HCT116 (cell line): Measurements from ENCODE around the gene STK39.

ENCODE experiments used
- ATF3 ChIP-seq: IDR thresholded peaks from 2 replicates; pipeline ENCODE4 v1.6.1; 2012
- CBX3 ChIP-seq: IDR thresholded peaks from 2 replicates; pipeline ENCODE4 v1.6.1; 2012; ENCODE audit warnings: low read depth
- CTCF ChIP-seq, 3 experiments: fragments of 200-600 bp in 1 of 3; sonication (generic) in 1 of 3; IDR thresholded peaks in 2 of 3; conservative IDR thresholded peaks in 1 of 3; 2 replicates each; pipeline ENCODE4 v1.5.1; 2012 to 2017; ENCODE audit warnings: low read depth in 2 of 3, low read length in 2 of 3, antibody characterized with exemption in 1 of 3, borderline replicate concordance in 1 of 3, control low read depth in 1 of 3, mild to moderate bottlenecking in 1 of 3, mixed read lengths in 1 of 3, mixed run types in 1 of 3, moderate library complexity in 1 of 3; ENCODE audit not compliant: insufficient read depth in 1 of 3
- EGR1 ChIP-seq: IDR thresholded peaks from 2 replicates; pipeline ENCODE4 v1.6.1; 2012; ENCODE audit warnings: low read depth
- EZH2 ChIP-seq: fragments of 200-600 bp; sonication (generic); IDR thresholded peaks from 2 replicates; pipeline ENCODE4 v1.6.1; 2017; ENCODE audit warnings: antibody characterized with exemption, mixed run types
- EZH2phosphoT487 ChIP-seq: fragments of 200-600 bp; IDR thresholded peaks from 2 replicates; pipeline ENCODE4 v1.6.1; 2018; ENCODE audit warnings: antibody characterized with exemption, borderline replicate concordance
- FOSL1 ChIP-seq: IDR thresholded peaks from 2 replicates; pipeline ENCODE4 v1.6.1; 2012; ENCODE audit warnings: low read depth
- MAX ChIP-seq: IDR thresholded peaks from 2 replicates; pipeline ENCODE4 v1.6.1; 2012
- POLR2A ChIP-seq: IDR thresholded peaks from 2 replicates; pipeline ENCODE4 v1.7.0; 2011; ENCODE audit warnings: borderline replicate concordance; ENCODE audit not compliant: insufficient read depth, insufficient read length; ENCODE audit errors: extremely low read depth
- POLR2AphosphoS5 ChIP-seq: IDR thresholded peaks from 2 replicates; pipeline ENCODE4 v1.6.1; 2011; ENCODE audit warnings: mild to moderate bottlenecking, low read depth, low read length, moderate library complexity
- REST ChIP-seq: IDR thresholded peaks from 2 replicates; pipeline ENCODE4 v1.6.1; 2012; ENCODE audit warnings: low read depth
- SP1 ChIP-seq: IDR thresholded peaks from 2 replicates; pipeline ENCODE4 v1.6.1; 2012; ENCODE audit warnings: low read depth
- SRF ChIP-seq: IDR thresholded peaks from 2 replicates; pipeline ENCODE4 v1.6.1; 2012; ENCODE audit warnings: low read depth

GRCh38 chr2:168149150-168149974 lies 98.0 kb downstream of the STK39 start:
- TF ChIP-seq EZH2 (no peak), POLR2A (no peak), EZH2phosphoT487 (no peak), SP1 (no peak), CTCF (IDR thresholded peaks at IDR 0.05 in 2 of 3, conservative IDR thresholded peaks at IDR 0.05 in 1 of 3; ENCODE audit: borderline replicate concordance in 1 of 3, insufficient read depth in 1 of 3, low read depth in 2 of 3, low read length in 2 of 3) (no peak), EGR1 (no peak), MAX (no peak), CBX3 (no peak), POLR2AphosphoS5 (no peak), FOSL1 (no peak), SRF (no peak), ATF3 (no peak), REST (no peak)
